GM19043 (cell line): ENCODE measurements around the gene PGP.
A peak's percentile ranks its signal among the peaks of the same experiment; 100 is the strongest.

Experiments used
- ATAC-seq: cut with Tn5 transposase; IDR thresholded peaks from one replicate; pipeline ENCODE4 v1.9.1; 2021; ENCODE audit warnings: low read depth; ENCODE audit not compliant: unreplicated experiment

PGP gene

GRCh38 chr16:2223942-2224486 is 9.4 kb upstream of the PGP start:
- no peak for ATAC-seq

GRCh38 chr16:2223221-2223941 is 8.7 kb upstream of the PGP start, which contains the start of gene E4F1:
Gene E4F1 (plus strand): TSS chr16:2223591. CDS start chr16:2223614, 23 bp downstream.
- ATAC-seq, result peak; percentile 94

GRCh38 chr16:2216330-2216729 is 1.7 kb upstream of the PGP start:
- ATAC-seq, result no peak

- ATAC-seq, result no peak
Observed at GRCh38 chr16:2213817-2214718, 572 bp downstream of the PGP start.

GRCh38 chr16:2212362-2213324 is 2.0 kb downstream of the PGP start:
- ATAC-seq, result no peak

GRCh38 chr16:2211923-2212347 is 2.7 kb downstream of the PGP start:
- no peak for ATAC-seq

DNA sequence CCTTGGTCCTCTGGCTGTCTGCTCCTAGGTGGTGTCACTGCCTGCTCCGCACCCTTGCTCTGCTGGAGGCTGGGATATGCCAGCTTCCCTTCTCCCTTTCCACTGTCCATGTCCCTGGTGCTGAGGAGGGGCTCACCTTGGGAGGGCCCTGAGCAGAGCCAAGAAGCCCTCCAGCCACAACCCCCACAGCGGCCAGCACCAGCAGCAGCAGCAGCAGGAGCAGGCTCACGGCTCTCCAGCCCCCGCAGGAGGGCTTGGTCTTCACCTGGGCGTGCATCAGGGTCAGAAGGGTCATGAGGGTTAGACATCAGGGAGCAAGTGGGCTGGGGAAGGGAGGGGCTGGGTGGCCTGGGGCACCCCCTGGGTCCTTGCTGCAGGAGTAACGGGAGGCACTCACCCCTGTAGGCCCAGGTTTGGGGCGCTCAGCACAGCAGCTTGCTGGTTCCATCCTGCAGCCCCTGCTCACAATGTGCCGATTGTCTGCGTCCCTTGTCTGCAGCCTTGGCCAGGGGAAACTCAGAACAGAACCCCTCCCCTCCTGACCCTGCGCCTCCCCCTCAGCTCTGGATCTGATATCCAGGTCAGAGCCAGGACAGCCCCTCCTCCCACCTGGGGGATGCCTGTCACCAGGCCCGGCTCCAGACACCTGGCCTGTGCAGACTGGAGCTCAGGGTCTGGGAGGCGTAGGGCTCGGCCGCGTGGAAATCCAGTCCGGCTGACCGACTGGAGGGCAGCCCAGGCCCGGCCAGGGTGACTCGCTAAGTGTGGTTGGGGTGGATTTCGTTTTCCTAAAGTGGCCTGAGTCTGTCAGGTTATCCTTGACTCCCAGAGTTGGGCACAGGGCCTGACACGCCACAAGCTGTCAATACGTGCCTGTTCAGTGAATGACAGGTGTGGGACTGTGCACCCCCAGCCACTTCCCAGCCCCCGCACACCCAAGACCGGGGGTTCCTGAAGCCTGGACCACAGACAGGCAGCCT is 4.0 kb downstream of the PGP start, which contains the start of gene BRICD5:
BRICD5 (minus strand) TSS at position 478 of the 980 bp plus-strand sequence; CDS start at position 448, 30 bp downstream.
- ATAC-seq, result no peak

- ATAC-seq, result no peak
Observed at GRCh38 chr16:2210009-2210332, 4.7 kb downstream of the PGP start.

GRCh38 chr16:2209258-2210008 is 5.2 kb downstream of the PGP start:
- ATAC-seq, result no peak

DNA sequence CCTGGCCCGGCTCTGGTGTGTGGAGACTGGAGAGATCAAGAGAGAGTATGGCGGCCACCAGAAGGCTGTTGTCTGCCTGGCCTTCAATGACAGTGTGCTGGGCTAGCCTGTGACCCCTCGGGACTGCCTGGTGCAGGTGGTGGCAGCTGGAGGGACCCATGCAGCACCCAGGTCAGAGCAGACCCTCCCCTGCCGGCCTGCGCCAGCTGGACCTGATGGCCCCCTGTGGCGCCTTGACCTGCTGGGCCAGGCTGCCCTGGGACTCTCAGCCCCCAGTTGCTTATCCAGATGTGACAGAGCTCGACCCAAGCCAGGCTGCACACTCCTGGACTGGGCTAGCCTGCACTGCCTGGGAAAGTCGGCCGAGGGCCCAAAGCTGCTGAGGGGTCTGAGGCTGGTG is 5.9 kb downstream of the PGP start:
- no peak for ATAC-seq

- ATAC-seq, result no peak
Observed at GRCh38 chr16:2208308-2208707, 6.3 kb downstream of the PGP start.

- ATAC-seq, result no peak
Observed at GRCh38 chr16:2207872-2208271, 6.8 kb downstream of the PGP start.

DNA sequence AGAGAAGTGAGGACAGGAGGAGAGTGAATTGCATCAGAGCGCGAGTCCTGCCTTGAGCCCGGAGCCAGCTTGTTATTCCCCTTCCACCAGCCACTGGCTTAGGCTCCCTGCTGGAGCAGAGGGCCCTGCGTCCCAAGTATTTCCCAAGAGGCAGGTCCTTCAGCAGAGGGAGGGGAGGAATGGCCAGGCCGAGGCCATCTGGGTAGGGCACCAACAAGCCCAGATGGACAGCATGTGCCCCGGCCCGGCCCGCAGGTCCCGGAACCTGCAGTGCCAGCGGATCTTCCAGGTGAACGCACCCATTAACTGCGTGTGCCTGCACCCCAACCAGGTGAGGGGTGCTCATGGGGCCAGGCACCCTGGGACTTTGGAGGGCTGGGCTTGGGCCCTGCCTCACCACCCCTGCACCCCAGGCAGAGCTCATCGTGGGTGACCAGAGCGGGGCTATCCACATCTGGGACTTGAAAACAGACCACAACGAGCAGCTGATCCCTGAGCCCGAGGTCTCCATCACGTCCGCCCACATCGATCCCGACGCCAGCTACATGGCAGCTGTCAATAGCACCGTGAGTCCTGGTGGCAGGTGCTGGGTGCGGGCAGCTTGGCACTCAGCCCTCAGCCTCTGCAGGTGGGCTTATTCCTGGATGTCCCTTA is 7.7 kb downstream of the PGP start:
- no peak for ATAC-seq

DNA sequence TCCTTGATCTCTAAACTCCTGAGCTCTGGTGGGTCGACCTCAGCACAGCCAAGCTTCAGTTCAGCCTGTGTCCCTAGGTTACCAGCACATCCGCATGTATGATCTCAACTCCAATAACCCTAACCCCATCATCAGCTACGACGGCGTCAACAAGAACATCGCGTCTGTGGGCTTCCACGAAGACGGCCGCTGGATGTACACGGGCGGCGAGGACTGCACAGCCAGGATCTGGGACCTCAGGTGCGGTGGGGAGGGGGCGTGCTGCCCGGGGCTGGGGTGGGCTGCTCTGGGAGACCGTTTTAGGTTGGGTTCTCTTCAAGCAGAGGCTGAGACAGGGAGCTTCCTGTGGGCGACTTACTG is 8.2 kb downstream of the PGP start:
- no peak for ATAC-seq

- no peak for ATAC-seq
Observed at GRCh38 chr16:2205967-2206313, 8.7 kb downstream of the PGP start.

DNA sequence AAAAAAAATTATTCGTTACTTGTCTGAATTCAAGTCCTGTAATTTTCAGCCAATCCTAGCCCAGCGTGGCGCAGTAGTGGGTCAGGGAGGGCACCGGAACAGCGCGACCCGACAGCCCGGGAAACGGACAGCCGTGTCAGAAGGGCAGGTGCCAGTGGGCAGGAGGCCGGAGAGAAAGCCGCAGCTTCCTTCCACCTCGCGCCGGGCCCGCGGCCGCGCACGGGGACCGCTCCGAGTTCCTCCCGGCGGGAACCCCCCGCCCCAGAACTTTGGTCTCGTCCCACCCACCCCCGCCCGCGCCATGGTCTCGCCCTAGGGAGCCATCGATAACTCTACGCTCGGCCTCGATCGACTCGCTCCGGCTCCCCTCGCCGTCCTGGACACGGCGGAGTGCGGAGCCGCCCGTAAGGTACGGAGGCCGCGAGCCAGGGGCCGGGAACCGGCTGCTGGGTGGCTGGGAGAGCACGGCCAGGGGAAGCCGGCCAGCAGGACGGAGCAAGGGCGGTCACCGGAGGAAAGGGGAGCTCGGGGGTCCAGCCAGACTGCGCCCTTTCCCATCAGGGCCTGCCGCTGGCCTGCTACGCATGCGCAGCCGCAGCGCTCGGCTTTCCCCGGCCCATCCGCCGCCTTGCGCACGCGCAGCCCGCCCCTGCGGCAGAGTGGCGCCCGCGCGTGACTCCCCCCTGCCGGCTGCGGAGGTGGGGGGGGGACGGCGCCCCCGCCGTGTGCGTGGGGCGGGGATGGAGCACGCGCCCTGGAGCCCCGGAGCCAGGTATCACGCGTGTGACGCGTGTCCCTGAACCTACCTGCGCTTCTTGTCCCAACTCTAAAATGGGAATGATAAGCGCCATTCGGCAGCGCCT is 9.3 kb downstream of the PGP start, which contains the start of gene MLST8:
MLST8 (plus strand) TSS at position 351 of the 863 bp plus-strand sequence. CDS start 632 bp downstream, outside the sequence.
- peak; percentile 62 for ATAC-seq
